Measurements from ENCODE around the gene IKZF2.

GRCh38 chr2:213066443-213066743 is 85.0 kb downstream of the IKZF2 start:
- TF ChIP-seq CTCF (IDR thresholded peaks at IDR 0.05) = no peak
- TF ChIP-seq POLR2A (IDR thresholded peaks at IDR 0.05) = no peak
- TF ChIP-seq POLR2AphosphoS5 (IDR thresholded peaks at IDR 0.05; ENCODE audit: insufficient read depth in 1 of 2, low read depth in 1 of 2) = no peak
